GM19467 (cell line): ENCODE measurements around the gene RTN3.

Experiments used
- ATAC-seq: cut with Tn5 transposase; IDR thresholded peaks from one replicate; pipeline ENCODE4 v1.9.1; 2021; ENCODE audit warnings: mild to moderate bottlenecking, moderate library complexity; ENCODE audit not compliant: unreplicated experiment

The RTN3 gene

DNA sequence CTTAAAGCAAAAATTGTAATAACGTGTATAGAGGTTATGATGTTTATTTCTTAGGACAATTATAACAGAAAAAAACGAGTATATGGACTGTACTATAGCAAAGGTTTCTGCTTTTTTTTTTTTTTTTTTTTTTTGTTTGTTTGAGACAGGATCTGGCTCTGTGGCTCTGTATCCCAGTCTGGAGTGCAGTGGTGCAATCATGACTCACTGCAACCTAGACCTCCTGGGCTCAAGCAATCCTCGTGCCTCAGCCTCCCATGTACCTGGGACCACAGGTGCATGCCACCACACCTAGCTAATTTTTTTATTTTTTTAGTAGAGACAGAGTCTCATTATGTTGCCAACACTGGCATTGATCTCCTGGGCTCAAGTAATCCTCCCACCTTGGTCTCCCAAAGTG lies 48.0 kb downstream of the RTN3 start:
- no peak for ATAC-seq

DNA sequence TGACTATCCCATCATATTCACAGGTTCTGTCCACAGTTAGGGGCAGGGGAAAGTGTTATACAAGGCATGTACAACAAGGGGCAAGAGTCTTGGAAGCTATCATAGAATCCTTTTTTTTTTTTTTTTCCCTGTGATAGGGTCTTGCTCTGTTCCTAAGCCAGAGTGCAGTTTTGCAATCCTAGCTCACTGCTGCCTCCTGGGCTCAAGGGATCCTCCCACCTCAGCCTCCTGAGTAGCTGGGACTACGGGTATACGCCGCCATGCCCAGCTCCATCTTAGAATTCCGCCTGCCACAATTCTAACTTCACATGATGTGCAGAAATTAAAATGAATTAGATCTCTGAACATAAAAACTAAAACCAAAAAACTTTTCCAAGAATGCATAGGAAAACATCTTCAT lies 55.6 kb downstream of the RTN3 start:
- no peak for ATAC-seq

DNA sequence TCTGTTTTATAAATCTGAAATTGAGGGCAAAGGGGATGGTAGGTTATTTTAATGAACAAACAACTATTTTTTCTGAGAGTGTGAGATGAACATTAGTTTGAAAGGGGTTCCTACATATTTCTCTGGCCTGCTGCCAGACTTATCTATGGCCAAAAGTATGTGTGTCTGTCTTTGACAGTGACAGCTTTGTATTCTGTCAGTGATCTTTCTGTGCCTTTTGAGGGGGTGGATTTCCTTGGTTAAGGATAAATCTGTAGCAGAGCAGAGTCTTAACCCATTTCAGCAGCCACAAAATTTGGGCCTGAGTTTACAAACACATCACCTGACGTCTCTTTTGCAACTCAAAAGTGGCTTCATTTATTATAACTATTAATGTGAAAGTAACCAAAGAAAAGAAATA lies 56.4 kb downstream of the RTN3 start:
- no peak for ATAC-seq

DNA sequence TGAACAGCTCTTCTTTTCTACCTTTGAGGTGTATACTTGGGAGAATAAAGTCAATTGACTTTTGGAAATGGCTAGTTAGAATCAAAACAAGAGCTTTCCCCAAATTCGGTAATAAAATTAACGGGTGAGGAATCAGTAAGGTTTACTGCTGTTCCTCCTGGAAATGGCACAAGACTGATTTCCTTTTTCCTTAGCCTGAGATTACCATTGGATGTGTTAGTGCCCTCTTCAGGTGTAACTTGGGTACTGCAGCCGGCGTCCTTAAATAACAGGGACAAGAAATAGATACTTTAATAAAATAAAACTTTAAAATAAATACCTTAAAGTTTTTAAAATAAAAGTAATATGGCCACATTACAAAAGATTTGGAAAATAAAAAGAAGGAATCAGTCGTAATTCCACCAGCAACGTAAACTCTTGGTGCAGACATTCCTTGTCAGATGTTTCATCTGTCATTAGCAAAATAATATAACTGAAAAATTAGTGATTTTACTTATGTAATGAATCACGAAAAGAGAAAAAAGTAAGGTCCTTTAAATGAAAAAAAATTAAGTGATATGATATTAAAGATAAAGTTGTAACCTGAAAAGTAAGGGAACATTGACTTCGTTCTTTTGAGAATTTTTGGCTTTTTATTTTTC lies 57.5 kb downstream of the RTN3 start:
- no peak for ATAC-seq

DNA sequence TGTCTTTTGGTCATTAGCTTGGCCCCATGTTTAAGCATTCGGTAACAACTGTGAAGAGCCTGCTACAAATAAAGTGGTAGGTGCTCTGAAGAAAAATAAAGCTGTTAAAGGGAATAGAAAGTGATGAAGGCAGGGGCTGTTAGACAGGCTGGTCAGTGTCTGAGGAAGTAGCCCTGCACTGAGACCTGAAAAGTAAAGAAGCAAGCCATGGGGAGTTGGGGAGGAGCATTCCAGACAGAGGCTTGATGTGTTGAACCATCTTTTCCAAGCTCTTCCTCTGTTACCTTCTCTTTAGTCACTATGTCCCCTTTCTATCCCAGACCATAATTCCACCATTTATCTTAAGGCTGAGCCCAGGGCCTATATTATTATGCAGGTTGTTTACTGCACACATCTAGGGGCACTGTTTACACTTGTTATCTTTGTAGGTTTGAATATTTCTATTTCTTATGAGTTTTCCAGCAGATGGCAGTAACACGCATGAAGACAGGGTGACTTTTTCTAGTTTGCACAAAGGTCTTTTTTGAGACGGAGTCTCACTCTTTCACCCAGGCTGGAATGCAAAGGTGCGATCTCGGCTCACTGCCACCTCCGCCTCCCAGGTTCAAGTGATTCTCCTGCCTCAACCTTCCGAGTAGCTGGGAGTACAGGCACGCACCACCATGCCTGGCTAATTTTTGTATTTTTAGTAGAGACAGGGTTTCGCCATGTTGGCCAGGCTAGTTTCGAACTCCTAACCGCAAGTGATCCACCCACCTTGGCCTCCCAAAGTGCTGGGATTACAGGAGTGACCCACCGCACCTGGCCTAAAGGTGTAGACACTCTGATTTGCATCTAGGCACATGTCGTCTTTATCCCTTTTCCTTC lies 64.2 kb downstream of the RTN3 start:
- ATAC-seq = no peak

DNA sequence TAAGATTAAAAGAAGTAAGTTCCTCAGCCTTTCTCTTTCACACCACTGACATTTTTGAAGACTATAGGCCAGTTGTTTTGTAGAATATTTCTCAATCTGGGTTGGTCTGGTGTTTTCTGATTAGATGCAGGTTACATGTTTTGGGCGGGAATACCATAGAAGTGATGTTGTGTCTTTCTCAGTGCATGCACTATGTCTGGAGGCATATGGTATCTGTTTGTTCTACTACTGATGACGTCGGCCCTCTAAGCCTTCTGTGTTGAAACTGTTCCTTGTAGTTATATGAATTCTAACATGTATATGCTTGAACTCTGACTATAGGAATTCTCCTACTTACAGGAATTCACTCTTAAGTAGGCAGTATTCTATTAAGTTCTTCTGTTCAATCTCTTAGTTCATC lies 65.7 kb downstream of the RTN3 start:
- ATAC-seq = no peak

DNA sequence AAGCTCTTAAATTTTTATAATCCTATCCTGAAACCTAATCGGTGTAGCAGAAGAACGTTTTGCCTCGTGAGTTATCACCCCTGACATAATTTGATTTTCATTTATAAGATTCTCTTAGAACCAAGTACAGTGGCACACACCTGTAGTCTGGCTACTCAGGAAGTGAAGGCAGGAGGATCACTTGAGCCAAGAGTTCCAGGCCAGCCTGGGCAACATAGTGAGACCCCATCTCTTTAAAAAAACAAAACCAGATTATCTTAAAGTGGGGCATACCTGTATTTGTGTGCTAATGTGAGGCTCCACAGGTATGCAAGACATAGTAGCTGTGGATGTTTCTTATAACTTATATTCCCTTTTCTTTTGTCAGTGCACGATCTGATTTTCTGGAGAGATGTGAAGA lies 68.3 kb downstream of the RTN3 start:
- ATAC-seq = no peak

DNA sequence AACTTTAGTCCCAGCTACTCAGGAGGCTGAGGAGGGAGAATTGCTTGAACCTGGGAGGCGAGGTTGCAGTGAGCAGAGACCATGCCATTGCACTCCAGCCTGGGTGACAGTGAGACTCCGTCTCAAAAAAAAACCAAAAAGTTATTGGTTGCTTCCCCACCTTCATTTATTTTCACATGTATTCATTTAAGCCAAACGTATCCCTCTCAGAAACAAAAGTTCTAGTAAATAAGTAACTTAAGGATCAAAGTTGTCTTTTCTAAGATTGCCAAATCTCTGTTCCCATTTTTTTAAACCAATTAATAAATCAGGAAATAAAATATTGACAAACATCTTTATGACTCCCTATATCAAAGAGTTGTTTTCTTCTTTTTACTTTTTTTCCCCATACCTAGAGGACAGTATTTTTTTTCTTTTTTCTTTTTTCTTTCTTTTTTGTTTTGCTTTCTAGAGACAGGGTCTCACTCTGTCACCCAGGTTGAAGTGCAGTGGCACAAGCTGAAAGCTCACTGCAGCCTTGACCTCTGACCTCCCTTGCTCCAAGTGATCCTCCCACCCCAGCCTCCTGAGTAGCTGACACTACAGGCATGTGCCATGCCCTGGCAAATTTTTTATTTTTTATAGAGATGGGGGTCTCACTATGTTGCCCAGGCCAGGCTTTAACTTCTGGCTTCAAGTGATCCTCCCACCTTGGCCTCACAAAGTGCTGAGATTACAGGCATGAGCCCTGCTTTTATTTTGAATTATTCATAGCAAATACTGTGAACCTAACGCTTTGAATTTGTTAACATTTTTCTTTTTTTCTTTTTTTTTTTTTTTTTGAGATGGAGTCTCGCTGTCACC lies 75.8 kb downstream of the RTN3 start:
- ATAC-seq = no peak

DNA sequence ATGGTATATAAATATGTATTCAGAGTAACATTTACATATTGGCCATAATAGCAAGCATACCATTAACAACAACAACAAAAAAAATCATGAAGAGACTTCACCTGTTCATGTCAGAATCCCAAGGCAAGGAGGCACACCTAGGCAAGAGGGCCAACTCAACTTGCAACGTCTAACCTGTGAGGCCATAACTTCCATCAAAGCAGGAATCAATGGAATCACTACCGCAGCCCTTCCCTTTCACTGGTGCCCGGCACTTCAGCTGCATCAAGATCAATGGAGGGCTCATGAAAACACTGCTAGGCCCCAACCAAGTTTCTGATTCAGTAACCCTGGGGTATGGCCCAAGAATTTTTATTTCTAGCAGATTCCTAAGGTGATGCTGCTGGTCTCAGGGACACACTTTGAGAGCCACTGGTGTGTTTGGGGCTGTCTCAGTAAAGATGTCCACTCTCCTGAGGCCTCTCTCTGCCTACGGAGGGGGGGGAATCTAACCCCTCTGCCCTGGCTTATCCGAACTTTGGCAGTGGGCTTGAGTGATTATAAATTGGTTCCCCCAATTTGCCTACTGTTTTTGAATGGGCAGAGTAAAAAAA lies 79.3 kb downstream of the RTN3 start:
- no peak for ATAC-seq

DNA sequence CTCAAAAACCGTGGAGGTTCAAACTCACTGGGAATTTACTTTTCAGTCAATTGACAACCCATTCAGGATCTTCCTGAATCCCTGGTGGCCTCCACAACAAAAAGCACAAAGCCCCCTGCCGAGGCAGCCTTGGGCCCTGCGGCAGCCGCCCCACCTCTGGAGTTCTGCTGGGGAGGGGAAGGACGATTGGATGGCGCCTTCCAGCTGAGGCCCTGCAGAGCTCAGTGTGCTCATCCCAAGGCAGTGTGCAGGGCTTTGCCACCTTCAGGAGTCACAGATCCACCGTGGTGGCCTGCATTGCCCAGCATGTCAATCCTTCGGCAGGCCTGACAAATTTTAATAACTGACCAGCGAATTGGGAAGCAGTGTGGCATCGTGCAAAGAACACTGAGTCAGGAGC lies 79.9 kb downstream of the RTN3 start:
- no peak for ATAC-seq

DNA sequence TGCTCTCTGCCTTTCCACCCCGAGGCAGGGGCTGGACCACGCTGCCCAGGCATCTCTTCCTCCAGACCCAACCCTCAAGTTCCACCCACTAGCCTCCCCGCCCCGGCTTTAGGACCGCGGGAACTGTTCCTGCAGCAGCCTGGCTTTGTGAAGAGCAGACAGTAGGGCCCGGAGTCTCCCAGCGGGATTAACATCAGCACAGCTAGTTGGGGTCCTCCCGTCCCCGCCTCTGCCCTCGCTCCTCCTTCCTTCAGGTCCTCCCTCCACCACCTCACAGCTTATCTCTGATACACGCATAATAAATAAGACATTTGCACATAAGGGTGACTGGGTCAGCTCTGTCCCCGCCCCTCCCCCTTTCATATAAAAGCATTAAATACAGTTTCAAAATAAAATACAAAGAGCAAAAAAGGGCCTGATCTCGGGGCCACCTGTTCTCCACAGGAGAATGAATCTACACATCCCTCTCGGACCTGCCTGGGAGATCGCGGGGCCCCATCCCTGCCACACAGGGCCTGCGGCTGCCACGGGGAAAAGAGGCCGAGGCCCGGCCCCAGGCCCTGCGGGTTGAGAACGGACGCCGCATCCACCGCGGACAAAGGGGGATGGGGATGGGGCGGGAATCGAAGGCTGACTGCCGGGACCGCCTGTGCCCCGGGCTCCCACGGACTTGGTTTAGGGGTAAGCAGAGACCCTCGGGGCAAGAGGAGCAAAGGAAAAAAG lies 80.8 kb downstream of the RTN3 start:
- no peak for ATAC-seq

DNA sequence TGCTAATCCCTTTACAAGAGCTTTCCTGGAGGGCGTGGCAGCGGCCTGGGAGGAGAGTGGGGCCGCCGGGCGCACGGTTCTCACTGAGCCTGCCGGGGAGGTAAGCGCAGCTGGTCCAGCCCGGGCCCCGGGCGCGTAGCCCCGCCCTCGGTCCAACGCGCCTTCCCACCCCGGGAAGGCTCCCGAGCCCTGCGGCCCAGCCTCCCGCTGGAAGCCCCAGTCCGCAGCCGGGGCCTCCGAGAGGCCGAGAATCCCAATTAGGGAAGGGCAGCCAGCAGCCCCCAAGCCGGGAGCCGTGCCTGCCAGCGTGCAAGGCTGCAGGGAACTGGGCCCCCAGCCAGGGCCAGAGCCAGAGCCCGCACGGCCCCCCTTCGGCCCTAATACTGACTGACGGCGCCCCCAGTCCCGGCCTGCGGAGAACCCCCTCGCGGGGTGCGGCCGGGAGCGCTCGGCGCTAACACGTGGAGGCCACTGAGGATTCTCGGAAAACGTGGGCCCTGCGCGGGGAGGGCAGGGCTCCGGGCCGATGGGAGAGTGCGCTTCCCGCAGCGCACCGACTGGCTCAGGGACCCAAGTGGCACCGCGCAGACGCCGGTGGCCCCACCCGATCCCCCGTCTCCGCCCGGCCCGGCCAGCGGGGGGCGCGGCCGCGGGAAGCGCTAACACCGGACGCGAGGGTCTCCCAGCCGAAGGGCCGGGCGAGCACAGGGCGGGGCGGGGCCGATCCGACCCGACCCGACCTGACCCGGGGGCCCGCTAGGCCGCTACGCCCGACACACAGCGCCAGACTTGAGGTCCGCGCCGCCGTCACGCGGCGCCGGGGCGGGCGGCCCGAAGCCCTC lies 81.6 kb downstream of the RTN3 start:
- ATAC-seq = no peak

DNA sequence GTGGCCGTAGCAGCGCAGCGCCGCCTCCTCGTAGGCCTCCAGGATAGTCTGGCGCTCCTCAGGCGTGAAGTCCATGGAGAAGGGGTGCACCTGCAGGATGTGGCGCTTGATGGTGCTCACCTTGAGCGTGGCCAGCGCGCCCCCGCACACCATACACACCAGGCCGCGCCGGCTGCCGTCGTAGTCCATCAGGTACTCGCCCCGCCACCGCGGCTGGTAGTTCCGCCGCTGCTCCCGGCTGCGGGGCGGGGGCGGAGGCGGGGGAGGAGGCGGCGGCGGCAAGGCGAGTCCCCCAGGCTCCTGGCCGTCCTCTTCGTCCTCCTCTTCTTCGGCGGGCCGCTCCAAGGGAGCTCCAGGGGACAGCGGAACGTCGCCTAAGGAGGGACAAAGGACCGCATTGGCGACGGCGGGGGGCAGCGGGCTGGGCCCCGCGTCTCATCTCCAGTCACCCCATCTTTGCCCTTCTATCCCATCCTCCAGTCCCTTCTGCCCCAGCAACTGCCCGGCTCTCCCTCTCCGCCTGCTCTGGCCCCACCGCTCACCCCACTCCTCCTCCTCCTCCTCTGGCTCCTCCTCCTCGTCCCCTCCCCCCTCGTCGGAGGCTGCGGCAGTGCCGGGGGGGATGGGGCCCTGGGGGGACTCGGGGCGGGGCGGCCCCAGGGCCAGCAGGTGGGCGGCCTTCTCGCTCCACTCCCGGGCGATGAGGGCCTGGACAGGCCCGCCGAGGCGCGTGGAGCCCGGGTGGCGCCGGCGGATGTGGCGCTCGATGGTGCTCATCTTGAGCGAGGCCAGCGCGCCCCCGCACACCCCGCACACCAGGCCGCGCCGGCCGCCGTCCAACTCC lies 82.4 kb downstream of the RTN3 start:
- no peak for ATAC-seq

DNA sequence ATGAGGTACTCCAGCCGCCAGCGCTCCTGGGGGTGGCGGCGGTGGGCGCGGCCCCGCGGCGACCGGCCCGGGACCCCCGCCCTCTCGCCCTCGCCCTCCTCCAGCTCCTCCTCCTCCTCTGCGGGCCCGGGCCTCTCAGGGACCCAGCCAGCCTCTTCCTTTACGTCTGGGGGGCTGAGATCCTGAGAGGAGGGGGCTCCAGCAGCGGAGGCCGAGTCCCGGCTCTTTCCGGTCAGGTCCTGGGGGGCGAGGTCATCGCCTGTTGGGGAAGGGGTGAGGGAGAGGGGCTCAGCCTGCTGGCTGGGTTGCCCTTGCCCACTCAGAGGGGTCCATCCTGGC lies 83.0 kb downstream of the RTN3 start:
- no peak for ATAC-seq

DNA sequence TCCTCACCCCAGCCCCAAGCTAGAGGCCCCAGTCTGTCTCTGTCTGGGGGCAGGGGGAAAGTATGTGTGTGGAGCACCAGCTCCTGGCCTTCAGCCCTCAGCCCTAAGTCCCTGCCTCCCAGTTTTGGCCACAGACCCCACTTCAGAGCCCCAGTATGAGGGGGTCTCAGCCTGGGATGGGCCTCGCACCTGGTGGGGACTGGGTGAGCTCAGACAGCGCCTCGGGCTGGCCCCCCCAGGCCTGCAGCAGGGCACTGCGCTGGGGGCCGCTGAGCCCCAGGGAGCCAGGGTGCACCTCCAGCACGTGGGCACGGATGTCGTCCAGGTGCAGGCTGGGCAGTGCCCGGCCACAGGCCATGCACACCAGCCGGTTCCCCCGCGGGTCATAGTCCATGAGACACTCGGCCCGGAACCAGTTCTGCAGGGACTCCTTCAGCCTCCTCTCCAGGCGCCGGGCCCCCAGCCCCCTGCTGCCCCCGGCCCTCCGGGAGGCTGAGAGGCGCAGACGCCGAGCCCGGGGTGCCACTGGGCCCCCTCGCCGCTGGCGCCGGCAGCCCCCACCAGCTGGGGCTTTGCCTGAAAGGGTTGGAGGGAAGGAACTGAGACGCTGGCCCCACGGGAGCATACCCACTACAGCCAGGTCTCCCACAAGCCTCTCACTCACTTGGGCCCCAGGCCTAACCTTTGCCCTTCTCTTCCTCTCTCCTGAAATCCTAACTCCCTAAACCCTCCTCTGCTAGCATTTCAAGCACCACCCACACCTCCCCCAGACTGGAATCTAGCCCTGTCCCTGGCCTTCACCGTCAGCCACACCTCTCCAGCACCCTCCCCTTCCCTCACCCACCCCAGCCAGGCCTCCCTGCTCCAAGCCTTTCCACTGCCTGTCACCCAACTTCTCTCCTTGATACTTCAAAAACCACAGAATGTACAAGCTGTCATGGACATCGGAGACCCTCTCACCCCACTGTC lies 83.7 kb downstream of the RTN3 start:
- no peak for ATAC-seq

DNA sequence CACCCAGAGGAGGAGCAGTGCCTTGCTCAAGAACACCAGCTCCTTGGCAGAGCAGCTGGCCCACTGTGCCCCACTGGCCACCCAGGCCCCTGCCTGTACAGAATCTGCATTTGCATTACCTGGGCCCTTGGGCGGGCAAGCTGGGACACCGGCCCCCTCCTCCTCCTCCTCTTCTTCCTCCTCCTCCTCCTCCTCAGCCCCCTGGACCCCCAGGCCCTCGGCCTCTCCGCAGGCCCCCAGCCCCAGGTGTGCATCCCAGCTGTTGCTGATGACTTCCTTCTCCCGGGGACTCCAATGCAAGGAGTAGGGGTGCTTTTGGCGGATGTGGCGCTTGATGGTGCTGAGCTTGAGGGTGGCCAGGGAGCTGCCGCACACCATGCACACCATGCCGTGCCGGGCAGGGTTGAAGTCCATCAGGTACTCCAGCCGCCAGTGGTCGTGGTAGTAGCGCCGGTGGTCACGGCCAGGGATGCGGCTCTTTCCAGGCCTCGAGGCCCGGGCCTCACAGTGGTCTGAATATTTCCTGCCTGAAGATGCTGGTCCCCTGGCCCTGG lies 84.5 kb downstream of the RTN3 start:
- ATAC-seq = no peak

DNA sequence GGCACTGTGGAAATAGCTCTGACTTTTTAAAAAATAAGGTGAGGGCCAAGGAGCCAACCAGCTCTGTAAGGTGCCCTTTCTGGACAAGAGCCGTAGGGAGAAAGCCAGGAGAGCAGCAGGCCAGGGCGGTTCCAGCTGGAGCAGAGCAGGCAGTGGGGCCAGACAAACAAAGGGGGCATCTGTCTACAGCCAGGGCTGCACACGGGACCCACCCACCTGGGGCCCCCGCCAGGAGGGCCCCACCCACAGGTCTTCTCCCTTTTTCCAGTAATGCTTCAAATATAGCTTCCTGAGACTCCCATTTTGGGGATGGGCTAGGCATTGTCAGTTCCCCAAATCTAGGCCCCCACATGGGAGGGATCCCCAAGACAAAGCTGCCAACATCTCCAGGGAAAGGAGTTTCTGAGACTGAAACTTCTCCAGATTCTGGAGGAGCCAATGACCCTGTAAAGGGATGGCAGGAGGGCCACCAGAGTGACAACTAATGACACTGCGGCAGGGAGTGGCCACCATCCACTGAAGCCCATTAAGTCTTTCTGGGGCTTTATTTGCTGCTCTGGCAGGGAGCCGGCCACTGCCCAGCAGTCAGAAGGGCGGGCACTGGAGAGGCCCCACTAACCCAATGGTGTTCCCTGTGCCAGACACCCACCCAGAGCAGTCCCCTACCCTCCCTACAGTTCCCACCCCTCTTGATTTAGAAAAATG lies 85.4 kb downstream of the RTN3 start:
- ATAC-seq = no peak
